Neural progenitor cell (in vitro differentiated cells): ENCODE results near the gene EYA4. TPM values are rescaled to one million over a fixed set of nuclear protein-coding genes. Genes with fewer than 3 reads are reported as not detected.

Source experiments
- DNase-seq: peaks from one replicate; pipeline ENCODE4 v3.0.0-alpha.2; 2016; ENCODE audit warnings: low spot score
- H2AFZ ChIP-seq: fragments of 200-600 bp; sonication (generic); replicated peaks from 2 replicates; pipeline ENCODE4 v1.6.1; 2016; ENCODE audit warnings: antibody characterized with exemption
- H3F3A ChIP-seq: fragments of 200-600 bp; sonication (generic); 2 replicates; pipeline ENCODE4 v1.6.1; 2016; ENCODE audit warnings: antibody characterized with exemption, low read depth
- H3K27ac ChIP-seq: fragments of 200-600 bp; sonication (generic); 2 replicates; pipeline ENCODE4 v1.5.1; 2016; ENCODE audit warnings: mild to moderate bottlenecking
- H3K27me3 ChIP-seq: fragments of 200-600 bp; sonication (generic); 2 replicates; pipeline ENCODE4 v1.6.1; 2016; ENCODE audit warnings: mild to moderate bottlenecking, moderate library complexity
- H3K36me3 ChIP-seq: fragments of 200-600 bp; sonication (generic); 2 replicates; pipeline ENCODE4 v1.5.1; 2016
- H3K4me1 ChIP-seq: fragments of 200-600 bp; sonication (generic); 2 replicates; pipeline ENCODE4 v1.6.1; 2016; ENCODE audit warnings: mixed run types
- H3K4me2 ChIP-seq: fragments of 200-600 bp; sonication (generic); 2 replicates; pipeline ENCODE4 v1.6.1; 2016
- H3K4me3 ChIP-seq: fragments of 200-600 bp; sonication (generic); 2 replicates; pipeline ENCODE4 v1.5.1; 2016
- H3K79me2 ChIP-seq: fragments of 200-600 bp; sonication (generic); 2 replicates; pipeline ENCODE4 v1.6.1; 2016; ENCODE audit warnings: low read depth
- H3K9ac ChIP-seq: fragments of 200-600 bp; sonication (generic); 2 replicates; pipeline ENCODE4 v1.6.1; 2016
- H3K9me3 ChIP-seq: fragments of 200-600 bp; sonication (generic); 2 replicates; pipeline ENCODE4 v1.5.1; 2016; ENCODE audit warnings: low read depth
- H4K20me1 ChIP-seq: fragments of 200-600 bp; sonication (generic); 2 replicates; pipeline ENCODE4 v1.6.1; 2016; ENCODE audit warnings: low read depth
- H3K27ac Mint-ChIP-seq: 3 replicates; pipeline ENCODE4 v1.8.0; 2021; ENCODE audit warnings: mixed read lengths
- H3K27me3 Mint-ChIP-seq: 2 replicates; pipeline ENCODE4 v1.8.0; 2022; ENCODE audit warnings: low read depth, mild to moderate bottlenecking, inconsistent platforms, moderate library complexity, mixed read lengths; ENCODE audit not compliant: insufficient read depth
- H3K36me3 Mint-ChIP-seq: 3 replicates; pipeline ENCODE4 v1.8.0; 2021; ENCODE audit warnings: mixed read lengths
- H3K4me1 Mint-ChIP-seq: 3 replicates; pipeline ENCODE4 v1.8.0; 2021; ENCODE audit warnings: mixed read lengths
- H3K4me3 Mint-ChIP-seq: 3 replicates; pipeline ENCODE4 v1.8.0; 2021; ENCODE audit warnings: mild to moderate bottlenecking, moderate library complexity, mixed read lengths
- H3K9me3 Mint-ChIP-seq: 3 replicates; pipeline ENCODE4 v1.8.0; 2020; ENCODE audit warnings: mixed read lengths
- CTCF ChIP-seq: fragments of 200-600 bp; sonication (generic); IDR thresholded peaks from 2 replicates; pipeline ENCODE4 v1.5.1; 2017; ENCODE audit warnings: antibody characterized with exemption, mild to moderate bottlenecking
- EZH2 ChIP-seq: fragments of 200-600 bp; sonication (generic); IDR thresholded peaks from 2 replicates; pipeline ENCODE4 v1.6.1; 2017; ENCODE audit warnings: antibody characterized with exemption, mild to moderate bottlenecking, moderate library complexity
- EZH2phosphoT487 ChIP-seq: fragments of 200-600 bp; sonication (generic); IDR thresholded peaks from 2 replicates; pipeline ENCODE4 v1.6.1; 2017; ENCODE audit warnings: antibody characterized with exemption
- total RNA-seq: library from RNA; depleted of rRNA; stranded (reverse); fragments of >200 nt; gene quantifications from 2 replicates; pipeline ENCODE4 v1.2.3, GENCODE V29; 2015; ENCODE audit warnings: low replicate concordance

The EYA4 gene
- total RNA-seq, 1 donor from 2014 or later = 2.4 TPM

GRCh38 chr6:133540361-133540760 is 299.2 kb downstream of the EYA4 start:
- Histone ChIP-seq H3F3A (no peaks in the 10 kb centered on the region), H4K20me1 (no peaks in the 10 kb centered on the region), H3K4me3 (no peak overlapping the region), H2AFZ (no peak overlapping the region), H3K4me2 (no peak overlapping the region), H3K4me1 (peaks cover 7% of the 10 kb centered on the region), H3K27me3 (no peaks in the 10 kb centered on the region), H3K9me3 (no peaks in the 10 kb centered on the region), H3K79me2 (no peaks in the 10 kb centered on the region), H3K36me3 (no peaks in the 10 kb centered on the region), H3K9ac (no peak overlapping the region), H3K27ac (no peak overlapping the region)
- no peak overlapping the region for H3K4me3 Mint-ChIP-seq
- H3K27ac Mint-ChIP-seq = no peak overlapping the region
- DNase-seq = no peak
- peaks cover 3% of the 10 kb centered on the region for H3K9me3 Mint-ChIP-seq
- H3K4me1 Mint-ChIP-seq = no peaks in the 10 kb centered on the region
- H3K36me3 Mint-ChIP-seq = no peaks in the 10 kb centered on the region
- no peak for TF ChIP-seq CTCF
- TF ChIP-seq EZH2 = no peak
- TF ChIP-seq EZH2phosphoT487 = no peak
- H3K27me3 Mint-ChIP-seq = peaks cover 6% of the 10 kb centered on the region

GRCh38 chr6:133541040-133541439 is 299.9 kb downstream of the EYA4 start:
- TF ChIP-seq CTCF (no peak), EZH2 (no peak), EZH2phosphoT487 (no peak)
- Mint-ChIP-seq H3K9me3 (peaks cover 3% of the 10 kb centered on the region), H3K36me3 (no peaks in the 10 kb centered on the region), H3K27me3 (peaks cover 10% of the 10 kb centered on the region), H3K4me3 (no peak overlapping the region), H3K4me1 (no peaks in the 10 kb centered on the region), H3K27ac (no peak overlapping the region)
- Histone ChIP-seq H3K27ac (no peak overlapping the region), H3K9ac (no peak overlapping the region), H3K79me2 (no peaks in the 10 kb centered on the region), H3K4me1 (peaks cover 5% of the 10 kb centered on the region), H3K9me3 (no peaks in the 10 kb centered on the region), H3K4me3 (no peak overlapping the region), H4K20me1 (no peaks in the 10 kb centered on the region), H3F3A (no peaks in the 10 kb centered on the region), H3K4me2 (no peak overlapping the region), H3K36me3 (no peaks in the 10 kb centered on the region), H3K27me3 (no peaks in the 10 kb centered on the region), H2AFZ (peak overlapping the region; percentile 92)
- DNase-seq = no peak

GRCh38 chr6:133542056-133542821 is 301.1 kb downstream of the EYA4 start:
- Histone ChIP-seq H3K9me3 (no peaks in the 10 kb centered on the region), H3K4me1 (peaks cover 7% of the 10 kb centered on the region), H4K20me1 (no peaks in the 10 kb centered on the region), H3K79me2 (no peaks in the 10 kb centered on the region), H3K27ac (no peak overlapping the region), H3K9ac (no peak overlapping the region), H3K4me2 (no peak overlapping the region), H3K36me3 (no peaks in the 10 kb centered on the region), H3K4me3 (no peak overlapping the region), H3K27me3 (no peaks in the 10 kb centered on the region), H2AFZ (peak overlapping the region; percentile 92), H3F3A (no peaks in the 10 kb centered on the region)
- H3K27me3 Mint-ChIP-seq = peaks cover 11% of the 10 kb centered on the region
- no peak for TF ChIP-seq EZH2
- TF ChIP-seq EZH2phosphoT487 = no peak
- TF ChIP-seq CTCF = no peak
- H3K27ac Mint-ChIP-seq = no peak overlapping the region
- peaks cover 3% of the 10 kb centered on the region for H3K9me3 Mint-ChIP-seq
- peaks cover 2% of the 10 kb centered on the region for H3K4me1 Mint-ChIP-seq
- H3K4me3 Mint-ChIP-seq = no peak overlapping the region
- no peak for DNase-seq
- no peaks in the 10 kb centered on the region for H3K36me3 Mint-ChIP-seq
